GM18499 (cell line): ENCODE results near the gene TBC1D9B.

Experiments
- ATAC-seq: cut with Tn5 transposase; IDR thresholded peaks from one replicate; pipeline ENCODE4 v1.9.1; 2021; ENCODE audit warnings: moderate number of reproducible peaks; ENCODE audit not compliant: insufficient read depth, unreplicated experiment

TBC1D9B gene

DNA sequence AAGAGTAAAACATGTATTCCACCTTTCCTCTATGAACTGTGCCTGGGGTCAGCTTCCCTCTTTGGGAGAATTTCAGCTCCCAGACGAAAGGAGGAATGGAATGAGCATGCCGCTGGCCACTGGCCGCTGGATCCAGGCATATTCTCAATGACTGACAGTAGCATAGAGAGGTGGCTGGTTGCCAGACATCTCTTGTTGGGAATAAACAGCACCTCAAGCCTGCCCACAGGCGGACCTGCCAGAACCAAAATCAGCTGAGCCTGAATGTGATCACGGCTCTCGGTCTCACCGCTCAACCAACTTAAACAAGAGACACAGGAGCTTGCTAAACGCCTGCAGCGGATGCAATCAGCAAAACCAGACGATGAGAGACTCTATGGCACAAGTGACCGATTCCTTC lies 20.6 kb downstream of the TBC1D9B start:
- ATAC-seq: no peak

DNA sequence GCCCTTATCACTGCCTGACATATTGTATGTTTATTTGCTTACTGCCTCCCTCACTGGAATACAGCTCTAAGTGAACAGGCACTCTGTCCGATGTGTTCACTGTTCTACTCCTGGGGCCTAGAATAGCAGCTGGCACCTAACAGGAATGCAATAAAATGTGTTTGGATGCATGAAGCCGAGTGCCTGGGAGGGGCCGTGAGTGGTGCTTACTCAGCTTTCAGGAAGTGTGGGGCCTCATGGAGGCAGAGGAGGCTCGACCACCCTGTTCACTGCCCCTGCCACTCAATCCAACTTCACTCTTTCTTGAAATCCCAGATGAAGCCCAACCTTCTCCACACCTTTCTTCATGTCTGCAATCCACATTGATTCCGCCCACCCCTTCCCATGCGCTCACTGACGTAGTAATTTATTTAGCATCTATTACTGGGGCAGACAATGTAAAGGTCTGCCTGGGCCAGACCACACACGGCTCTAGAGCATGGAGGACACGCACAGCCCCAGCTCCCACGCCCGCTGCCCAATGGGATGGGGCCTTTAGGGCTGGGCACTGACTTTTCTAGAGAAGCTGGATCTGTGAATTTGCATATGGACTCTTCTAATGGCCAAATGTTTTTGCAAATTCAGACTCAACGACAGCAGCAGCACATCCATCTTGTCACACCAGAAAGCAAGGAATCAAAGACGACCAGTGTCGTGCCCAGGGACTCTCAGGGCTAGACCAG lies 21.3 kb downstream of the TBC1D9B start:
- ATAC-seq: no peak

GRCh38 chr5:179885491-179886090 lies 22.1 kb downstream of the TBC1D9B start:
- no peak for ATAC-seq

DNA sequence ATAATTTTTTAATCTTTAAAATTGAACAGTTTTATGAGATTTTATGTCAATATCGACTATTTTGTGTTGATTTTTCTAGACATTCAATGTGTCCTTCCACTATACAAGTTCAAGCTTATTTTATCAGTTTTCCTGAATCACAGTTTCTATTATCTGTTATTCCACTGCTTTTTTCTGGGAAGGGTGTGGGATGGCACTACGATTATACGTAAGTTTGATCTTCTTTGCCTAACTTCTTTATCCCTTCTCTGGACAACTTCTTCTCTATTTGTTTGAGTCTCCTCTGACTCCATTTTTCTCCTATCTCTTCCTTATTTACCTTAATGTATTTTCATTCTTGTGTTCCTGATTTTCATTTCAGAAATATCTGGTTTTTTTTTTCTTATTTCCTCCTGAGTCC lies 24.5 kb downstream of the TBC1D9B start:
- ATAC-seq: no peak

- ATAC-seq: no peak
These were observed 25.4 kb downstream of the TBC1D9B start for GRCh38 chr5:179882338-179882737.

- no peak for ATAC-seq
These were observed 26.7 kb downstream of the TBC1D9B start for GRCh38 chr5:179880848-179881590.

GRCh38 chr5:179880066-179880650 lies 27.5 kb downstream of the TBC1D9B start:
- no peak for ATAC-seq

DNA sequence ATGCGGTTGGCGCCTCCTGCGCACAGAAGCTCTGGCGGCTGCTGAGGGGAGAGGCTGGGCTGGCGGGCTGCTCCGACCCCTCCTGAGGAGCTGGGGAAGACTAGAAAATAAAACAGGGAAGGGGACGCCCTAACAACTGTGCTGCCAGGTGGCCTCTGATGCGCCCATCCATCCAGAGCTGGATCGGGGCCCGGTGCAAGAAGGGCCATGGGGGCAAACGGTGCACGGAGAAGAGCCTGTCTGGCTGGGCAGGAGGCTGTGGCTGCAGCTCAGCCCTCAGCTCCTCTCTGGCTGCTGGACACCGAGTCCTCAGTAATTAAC lies 28.0 kb downstream of the TBC1D9B start:
- no peak for ATAC-seq

DNA sequence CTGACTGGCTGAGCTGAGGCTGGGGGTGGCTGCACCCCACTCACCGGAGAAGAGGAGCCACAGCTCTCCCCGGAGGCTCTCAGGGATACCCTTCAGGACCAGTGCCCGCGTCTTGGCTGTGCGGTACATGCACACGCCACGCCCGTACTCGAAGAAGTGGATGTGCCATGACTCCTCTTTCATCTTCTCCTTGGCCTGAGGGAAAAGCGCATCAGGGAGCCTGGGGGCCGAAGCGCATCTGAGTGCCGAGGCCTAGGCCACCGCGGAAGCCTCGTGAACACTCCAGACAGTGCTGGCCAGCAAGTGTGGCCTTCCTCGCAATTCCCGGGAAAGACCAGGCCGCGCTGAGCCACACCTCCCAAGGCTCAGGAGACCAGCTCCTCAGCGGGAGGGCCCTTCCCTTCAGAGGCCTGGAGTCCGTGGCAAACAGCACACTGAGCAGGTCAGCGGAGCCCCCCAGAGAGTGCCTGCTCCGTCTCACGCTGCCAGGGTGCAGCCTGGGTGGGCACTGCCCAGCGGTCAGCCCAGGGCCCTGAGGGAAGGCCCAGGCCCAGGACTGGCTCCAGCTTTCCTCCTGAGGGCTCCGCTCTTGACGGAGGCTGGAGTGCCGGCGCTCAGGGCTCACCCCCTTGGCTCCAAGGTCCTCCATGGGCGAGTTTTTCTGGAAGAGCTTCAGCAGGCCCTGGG lies 28.6 kb downstream of the TBC1D9B start:
- no peak for ATAC-seq

- no peak for ATAC-seq
These were observed 29.3 kb downstream of the TBC1D9B start for GRCh38 chr5:179878222-179879002.

DNA sequence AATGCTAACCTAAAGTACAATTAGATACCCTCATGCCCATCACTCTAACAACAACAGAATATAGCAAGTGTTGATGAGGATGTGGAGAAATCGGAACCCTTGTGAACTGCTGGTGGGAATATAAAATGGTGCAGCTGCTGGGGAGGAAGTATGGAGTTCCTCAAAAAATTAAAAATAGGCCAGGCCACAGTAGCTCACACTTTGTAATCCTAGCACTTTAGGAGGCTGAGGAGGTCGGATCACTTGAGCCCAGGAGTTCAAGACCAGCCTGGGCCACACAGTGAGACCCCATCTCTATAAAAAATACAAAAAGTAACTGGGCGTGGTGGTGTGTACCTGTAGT lies 31.1 kb downstream of the TBC1D9B start:
- no peak for ATAC-seq

GRCh38 chr5:179875741-179876609 lies 31.7 kb downstream of the TBC1D9B start:
- ATAC-seq: no peak

- no peak for ATAC-seq
These were observed 33.0 kb downstream of the TBC1D9B start for GRCh38 chr5:179874536-179875292.

DNA sequence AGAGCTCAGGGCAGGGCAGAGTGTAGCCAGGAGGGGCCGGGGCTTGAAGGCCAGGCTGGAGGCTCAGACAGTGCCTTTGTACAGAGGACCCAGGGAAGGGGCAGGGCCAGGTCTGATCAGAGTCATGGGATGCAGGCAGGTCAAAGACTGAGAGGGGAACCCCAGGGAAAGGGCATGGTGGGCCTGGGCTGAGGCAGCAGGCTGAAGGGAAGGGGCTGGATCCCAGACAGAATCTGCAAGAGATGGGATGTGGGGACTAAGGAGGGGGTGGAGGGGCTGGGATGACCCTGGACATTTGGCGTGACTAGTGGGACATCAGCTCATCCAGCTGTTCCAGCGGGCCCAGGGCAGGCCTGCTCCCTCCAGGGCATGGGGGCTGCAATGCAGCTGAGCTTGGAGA lies 33.6 kb downstream of the TBC1D9B start:
- no peak for ATAC-seq

- no peak for ATAC-seq
These were observed 34.0 kb downstream of the TBC1D9B start for GRCh38 chr5:179873588-179874110.

GRCh38 chr5:179872828-179873575 lies 34.7 kb downstream of the TBC1D9B start:
- no peak for ATAC-seq

DNA sequence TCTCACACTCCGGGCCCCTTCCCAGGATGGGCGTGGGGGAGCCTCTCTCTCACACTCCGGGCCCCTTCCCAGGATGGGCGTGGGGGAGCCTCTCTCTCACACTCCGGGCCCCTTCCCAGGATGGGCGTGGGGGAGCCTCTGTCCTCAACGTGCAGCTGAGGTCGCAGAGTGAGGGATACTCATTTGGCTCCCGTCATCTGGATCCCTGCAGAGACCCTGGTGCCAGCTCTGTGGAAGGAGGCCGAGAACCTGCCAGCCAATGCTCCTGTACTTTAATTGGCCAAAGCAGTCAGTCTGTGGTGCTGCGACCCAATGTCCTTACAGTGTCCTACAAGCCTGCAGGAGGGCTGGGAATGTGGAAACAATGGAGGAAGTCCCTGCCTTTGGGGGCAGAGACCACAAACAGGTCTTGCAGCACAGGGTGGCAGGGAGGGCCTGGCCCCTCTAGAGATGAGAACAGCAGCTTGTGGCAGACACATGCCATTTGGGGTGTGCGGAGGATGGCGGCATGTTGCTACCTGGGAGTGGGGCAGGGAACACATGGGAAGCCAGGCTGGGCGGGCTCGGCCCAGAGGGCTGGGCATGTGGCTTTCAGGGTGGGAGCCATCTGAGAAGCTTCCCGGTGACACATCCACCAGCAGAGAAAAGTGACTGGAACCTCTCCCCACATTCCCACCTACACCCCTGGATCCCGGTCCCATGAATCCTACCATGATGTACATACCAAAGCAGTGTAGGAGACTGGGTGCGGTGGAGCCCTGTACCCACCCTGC lies 35.5 kb downstream of the TBC1D9B start:
- no peak for ATAC-seq
